GM10248 (cell line): Measurements from ENCODE around the gene PGRMC2.
"Not testable (repeated sequence)": the region's sequence is repeated elsewhere in the genome, so short reads cannot be mapped to it uniquely, and the experiment has no call there.

Source experiments
- CTCF ChIA-PET: fragments of 300-600 bp; sonication (Branson Sonifier 250); formaldehyde crosslinking; extraction: SDS; loops from one replicate; lab custom pipeline; 2021; ENCODE audit warnings: antibody characterized with exemption; lab: Yijun Ruan, JAX
- POLR2A ChIA-PET: fragments of 350-650 bp; sonication (Branson Sonifier 250); formaldehyde crosslinking; extraction: SDS; loops from one replicate; lab custom pipeline; 2020; ENCODE audit warnings: antibody characterized with exemption; lab: Yijun Ruan, JAX
- DNase-seq: peaks from one replicate; pipeline ENCODE4 v3.0.0; 2012; ENCODE audit errors: extremely low spot score
- CTCF ChIP-seq: IDR thresholded peaks from 2 replicates; pipeline ENCODE4 v1.5.1; 2012; ENCODE audit warnings: mild to moderate bottlenecking, low read depth; ENCODE audit errors: extremely low read depth, missing control alignments, control extremely low read depth

Gene PGRMC2

GRCh38 chr4:128275346-128275745, 12.3 kb downstream of the PGRMC2 start:
- ChIA-PET POLR2A (no interaction called here), CTCF (interaction anchor here (2.7 kb wide), 1 partner anchor 11 kb away, joined by 13 read pairs; no protein-coding TSS in a partner anchor)
- no peak for TF ChIP-seq CTCF
- no peak for DNase-seq

GRCh38 chr4:128271551-128271950, 16.1 kb downstream of the PGRMC2 start:
- no peak for DNase-seq
- CTCF ChIA-PET: interaction anchor here (0.9 to 2.5 kb wide), 3 partner anchors 8 to 46 kb away, joined by 3 to 7 read pairs (median 3); no protein-coding TSS in a partner anchor
- POLR2A ChIA-PET: no interaction called here
- TF ChIP-seq CTCF: no peak

- TF ChIP-seq CTCF: no peak
- no peak for DNase-seq
- ChIA-PET POLR2A (no interaction called here), CTCF (no interaction called here)
Measured at GRCh38 chr4:128268970-128269369, 18.6 kb downstream of the PGRMC2 start.

- ChIA-PET POLR2A (no interaction called here), CTCF (interaction anchor here (1.1 kb wide), 1 partner anchor 23 kb away, joined by 4 read pairs; no protein-coding TSS in a partner anchor)
- no peak for TF ChIP-seq CTCF
- no peak for DNase-seq
Measured at GRCh38 chr4:128267745-128268144, 19.9 kb downstream of the PGRMC2 start.

GRCh38 chr4:128267171-128267570, 20.4 kb downstream of the PGRMC2 start:
- POLR2A ChIA-PET, DNase-seq: not testable (repeated sequence)
- CTCF ChIA-PET: interaction anchor here (1.1 kb wide), 1 partner anchor 22 kb away, joined by 4 read pairs; no protein-coding TSS in a partner anchor

GRCh38 chr4:128265550-128265949, 22.1 kb downstream of the PGRMC2 start:
- POLR2A ChIA-PET, DNase-seq, CTCF ChIA-PET: not testable (repeated sequence)

- CTCF ChIA-PET, POLR2A ChIA-PET, DNase-seq: not testable (repeated sequence)
Measured at GRCh38 chr4:128259889-128260288, 27.7 kb downstream of the PGRMC2 start.

- DNase-seq, POLR2A ChIA-PET, CTCF ChIA-PET: not testable (repeated sequence)
Measured at GRCh38 chr4:128258166-128258565, 29.4 kb downstream of the PGRMC2 start.

GRCh38 chr4:128256539-128256938, 31.1 kb downstream of the PGRMC2 start:
- DNase-seq: no peak
- TF ChIP-seq CTCF: no peak
- ChIA-PET POLR2A (no interaction called here), CTCF (no interaction called here)
